Measurements from ENCODE around the gene CCDC12.

Gene CCDC12

DNA sequence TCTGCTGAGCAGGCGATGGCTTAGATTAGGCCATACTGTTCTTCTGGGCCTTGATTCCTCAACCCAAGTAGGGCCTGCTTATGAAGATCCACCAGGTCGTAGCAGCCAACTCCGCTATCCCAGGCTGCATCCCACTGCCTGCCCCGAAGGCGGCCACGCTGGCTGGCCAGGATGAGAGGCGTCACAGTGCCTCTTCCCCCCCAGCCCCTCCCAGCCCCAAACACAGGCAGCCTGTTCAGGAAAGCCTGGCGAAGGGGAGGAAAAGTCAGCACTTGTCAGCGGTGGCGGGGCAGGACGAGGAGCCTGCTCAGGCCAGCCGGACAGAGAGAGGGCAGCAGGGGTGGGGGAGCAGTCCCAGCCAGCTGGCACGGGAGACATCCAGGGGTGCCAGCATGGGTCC, 87.8 kb downstream of the CCDC12 start:
- DNase-seq: no peak

DNA sequence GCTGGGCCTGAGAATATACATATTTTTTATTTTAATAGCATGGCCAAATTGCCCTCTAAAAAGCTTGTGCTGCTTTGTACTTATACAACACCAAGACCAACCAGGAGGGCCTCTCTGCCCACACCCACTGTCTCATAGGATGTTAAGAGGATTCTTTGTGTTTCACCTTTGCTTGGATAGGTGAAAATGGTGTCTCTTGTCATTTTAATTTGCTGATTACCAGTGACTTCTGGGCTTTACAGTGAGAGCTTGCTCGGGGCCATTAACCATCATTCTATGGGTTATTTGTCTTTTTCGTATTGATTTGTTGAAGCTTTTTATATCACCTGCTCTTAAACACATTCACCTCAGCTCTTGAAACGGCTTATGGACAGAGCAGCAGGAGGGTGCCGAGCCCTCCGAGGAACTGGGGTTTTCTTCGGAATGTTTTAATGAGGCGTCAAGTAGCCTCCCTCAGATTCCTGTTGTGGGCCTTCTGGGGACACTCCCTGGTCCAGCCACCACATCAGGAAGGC, 88.5 kb downstream of the CCDC12 start:
- no peak for DNase-seq

DNA sequence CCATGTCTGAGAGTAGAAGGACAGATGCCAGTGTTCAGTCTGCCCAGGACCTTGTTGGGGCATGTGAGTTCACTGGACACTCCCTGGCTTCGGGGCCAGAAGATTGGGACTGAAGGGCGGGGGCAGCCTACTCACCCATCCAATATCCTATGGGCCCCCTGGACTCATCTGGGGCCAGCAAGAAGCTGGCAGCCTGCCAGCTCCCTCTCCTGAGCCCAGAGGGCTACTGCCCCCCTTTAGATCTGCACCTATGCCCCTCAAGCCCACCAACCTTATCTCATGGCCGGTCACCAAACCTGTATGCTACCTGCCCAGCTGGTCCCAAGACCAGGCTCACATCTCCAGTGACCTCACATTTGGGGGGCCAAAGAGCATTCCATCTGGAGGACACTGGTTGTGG, 90.9 kb downstream of the CCDC12 start:
- DNase-seq: no peak

DNA sequence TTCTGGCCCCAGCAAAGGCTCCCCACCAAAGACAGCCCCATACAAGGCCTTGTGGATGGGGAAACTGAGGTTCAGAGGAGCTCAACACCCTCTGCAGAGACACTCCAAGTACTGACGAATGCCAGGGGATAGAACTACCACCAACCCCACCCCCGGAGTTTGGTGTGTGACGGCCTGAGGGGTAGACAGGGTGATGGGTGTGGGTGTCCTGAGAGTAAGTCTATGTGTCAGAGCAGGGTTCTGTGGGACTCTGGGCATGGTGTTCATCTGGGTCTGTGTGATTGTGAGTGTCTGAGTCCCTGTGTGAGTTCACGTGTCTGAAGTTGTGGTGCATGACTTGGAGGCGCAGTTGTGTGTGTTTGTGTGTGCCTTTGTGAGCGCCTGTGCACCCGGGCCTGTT, 91.6 kb downstream of the CCDC12 start:
- no peak for DNase-seq

DNA sequence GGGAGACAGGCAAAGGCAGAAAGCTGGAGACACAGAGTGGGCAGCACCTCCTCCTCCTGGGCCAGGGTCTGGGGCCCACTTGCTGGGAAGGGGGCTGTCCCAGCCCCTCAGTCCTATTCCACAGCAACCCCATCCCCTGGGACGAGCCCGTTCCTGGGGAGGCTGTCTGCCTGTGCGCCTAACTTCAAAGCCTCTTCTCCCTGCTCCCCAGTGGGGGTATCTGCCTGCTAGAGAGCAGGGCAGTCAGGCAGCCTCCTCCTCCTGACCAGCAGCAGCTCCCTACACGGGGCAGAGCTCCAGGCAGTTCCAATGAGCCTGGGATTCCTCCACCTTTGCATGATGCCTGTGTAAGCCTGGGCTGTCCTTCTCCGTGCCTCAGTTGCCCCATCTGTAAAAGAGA, 92.1 kb downstream of the CCDC12 start:
- no peak for DNase-seq

DNA sequence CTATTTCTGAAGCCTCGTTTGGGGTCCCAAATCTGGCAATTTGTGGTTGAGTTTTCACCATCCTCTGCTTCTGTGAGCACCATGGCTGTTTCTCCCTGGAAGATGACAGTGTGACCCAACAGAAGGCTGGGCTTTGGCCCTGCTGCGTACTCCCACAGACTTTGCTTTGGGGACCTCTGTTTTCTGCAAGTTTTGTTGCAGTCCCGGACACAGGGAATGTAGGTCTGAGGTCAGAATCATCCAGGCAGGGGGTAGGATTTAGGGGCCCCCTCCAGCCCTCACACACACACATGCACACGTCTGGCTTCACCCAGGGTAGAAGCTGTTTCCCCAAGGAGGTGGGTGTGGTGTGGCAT, 92.7 kb downstream of the CCDC12 start:
- no peak for DNase-seq

DNA sequence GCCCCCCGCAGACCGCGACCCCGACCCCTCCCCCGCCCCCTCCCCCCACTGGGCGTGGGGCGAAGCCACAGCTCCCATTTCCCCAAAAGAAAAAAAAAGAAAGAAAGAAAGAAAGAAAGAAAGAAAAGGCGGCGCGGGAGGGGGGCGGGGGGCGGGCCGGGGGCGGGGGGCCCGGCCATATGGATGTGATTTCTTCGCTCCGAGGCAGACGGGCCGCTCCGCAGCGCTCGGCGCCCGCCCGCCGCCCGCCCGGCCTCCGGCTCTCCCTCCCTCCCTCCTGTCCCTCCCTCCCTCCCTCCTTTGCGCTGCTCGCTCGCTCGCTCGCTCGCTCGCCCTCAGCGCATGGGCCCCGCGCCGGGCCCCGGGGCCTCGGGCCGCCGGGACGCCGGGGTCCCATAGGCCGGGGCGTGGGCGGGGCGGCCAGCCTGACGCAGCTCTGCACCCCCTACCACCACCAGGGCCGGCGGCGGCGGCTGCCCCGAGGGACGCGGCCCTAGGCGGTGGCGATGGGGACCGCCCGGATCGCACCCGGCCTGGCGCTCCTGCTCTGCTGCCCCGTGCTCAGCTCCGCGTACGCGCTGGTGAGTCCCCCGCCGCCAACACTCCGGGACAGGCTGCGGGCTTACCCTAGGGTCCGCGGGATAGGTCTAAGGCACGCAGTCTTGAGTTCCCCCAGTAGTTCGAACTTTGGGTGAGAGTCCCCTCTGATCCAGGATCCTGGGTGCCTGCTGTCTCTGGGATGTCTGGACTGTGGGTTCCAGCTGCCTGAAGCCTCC, 93.3 kb downstream of the CCDC12 start:
- DNase-seq: no peak

DNA sequence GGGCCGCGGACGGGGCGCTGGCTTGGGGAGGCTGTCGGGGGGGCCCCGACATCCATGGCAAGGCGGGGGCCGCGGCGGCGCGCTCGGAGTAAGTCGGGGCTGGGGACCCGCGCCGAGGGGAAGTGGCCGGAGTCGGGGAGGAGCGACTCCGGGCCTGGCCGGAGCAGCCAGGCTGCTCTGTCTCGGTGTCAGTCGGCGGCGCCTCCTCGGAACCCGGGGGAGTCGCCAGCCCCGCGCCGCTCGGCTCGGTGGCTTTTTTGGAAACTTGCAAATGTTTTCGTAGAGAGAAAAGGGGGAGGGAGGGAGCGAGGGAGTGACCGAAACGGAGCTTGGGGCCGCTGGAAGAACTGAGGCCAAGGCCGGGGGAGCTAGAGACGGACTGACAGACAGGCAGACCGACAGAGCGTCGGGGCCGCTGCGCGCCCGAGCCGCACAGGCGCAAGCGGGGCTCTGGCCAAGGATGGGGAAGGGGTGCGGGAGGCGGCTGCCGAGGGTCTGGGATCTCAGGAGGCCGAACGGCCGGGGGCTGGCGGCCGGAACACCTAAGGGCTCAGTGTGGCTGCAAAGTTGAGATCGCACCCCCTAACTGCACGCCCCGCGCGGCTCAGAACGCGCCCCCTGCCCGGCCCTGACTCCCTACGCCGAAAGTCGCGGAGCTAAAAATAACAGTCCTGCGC, 94.0 kb downstream of the CCDC12 start:
- DNase-seq: no peak

DNA sequence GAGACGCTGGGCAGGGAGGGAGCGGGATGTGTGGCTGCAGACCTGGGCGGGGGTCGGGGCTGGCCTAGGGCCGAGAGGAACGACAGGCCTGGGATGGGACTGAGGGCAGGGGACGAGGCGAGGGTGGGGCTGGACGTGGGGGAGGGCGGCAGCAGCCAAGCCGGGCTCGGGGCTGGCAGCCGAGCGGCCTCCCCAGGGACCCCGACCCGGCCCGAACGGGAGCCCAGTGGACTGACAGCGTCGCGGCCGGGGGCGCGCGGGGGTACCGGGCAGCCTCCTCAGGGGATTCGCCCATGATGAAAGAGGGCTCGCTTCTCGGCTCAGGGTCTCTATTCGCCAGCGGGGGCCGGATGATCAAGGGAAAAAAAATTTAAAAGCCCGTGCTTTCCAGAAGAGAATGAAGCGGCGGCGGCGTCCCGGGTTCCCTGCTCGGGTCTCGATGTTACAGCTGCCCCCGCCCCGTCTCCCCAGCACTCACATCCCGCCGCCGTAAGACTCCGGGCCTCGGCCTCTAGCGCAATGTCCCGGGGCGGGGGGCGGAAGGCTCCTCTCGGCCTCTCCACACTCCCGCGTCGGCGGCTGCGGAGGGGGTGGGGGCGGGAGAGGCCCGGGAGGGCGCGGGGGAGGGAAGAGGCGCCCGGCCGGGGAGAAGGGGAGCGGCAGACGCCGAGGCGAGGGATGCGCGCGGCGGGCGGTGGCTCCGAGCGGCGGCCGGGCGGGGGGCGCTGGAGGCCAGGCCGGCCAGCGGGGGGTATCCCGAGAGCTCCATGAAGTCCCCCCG, 94.8 kb downstream of the CCDC12 start:
- no peak for DNase-seq

DNA sequence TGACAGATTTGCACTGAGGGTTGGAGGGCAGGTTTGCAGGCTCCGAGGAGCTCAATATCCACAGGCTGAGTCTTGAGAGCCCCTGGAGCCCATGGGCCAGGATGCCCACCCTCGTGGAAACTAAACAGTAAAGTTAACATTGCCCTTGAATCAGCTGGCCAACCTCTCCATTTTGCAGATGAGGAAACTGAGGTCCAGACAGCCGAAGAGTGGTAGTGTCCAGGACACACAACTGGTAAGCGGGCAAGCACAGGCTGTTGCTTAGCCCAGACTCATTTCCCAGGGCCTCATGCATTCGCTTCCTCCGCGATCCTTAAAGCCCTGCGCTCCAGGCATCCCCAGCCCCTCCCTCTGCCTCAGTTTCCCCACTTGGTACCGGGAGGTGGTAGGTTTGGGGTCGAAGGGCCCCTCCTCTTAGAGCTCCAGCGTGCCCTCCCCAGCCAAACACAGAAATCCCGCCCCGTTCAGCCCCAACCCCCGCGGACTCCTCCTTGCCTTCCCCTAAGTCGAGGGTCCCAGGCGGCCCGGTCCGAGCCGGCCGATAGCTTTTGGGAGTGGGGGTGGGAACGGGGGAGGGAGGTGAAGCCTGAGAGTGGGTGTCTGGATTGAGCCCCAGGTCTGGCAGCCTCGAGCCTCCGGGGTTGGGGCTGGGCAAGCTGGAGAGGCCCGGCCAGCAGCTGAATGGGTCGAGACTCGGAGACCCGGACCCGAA, 95.5 kb downstream of the CCDC12 start:
- no peak for DNase-seq

DNA sequence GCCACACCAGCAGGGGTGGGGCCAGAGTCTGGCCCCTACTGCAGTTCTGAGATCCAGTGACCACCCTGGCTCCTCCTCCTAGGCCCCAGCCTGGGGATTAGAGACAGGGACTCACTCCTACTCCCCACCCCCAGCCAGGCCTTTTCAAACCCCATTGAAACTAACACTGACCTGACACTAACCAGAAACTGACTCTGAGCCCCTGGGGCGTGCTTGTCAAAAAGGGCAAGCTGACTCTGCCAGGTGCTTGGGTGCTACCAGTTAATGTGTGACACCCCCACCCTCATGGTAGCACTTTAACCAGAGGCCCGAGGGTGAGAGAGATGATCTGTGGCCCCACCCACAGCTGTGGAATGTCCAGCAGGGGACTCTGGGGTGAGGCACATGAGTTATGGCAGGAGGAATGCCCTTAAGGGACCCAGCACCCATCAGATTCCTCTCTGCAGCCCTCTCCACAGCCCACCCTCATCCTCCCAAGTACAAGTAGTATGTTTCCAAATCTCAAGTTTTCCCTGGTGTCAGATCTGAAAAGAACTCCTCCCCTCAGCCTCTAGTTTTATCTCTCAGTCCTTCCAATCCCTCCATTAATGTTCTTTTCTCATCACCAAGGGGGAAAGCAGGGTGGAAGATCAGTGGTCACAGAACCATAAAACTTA, 97.6 kb downstream of the CCDC12 start:
- DNase-seq: no peak

DNA sequence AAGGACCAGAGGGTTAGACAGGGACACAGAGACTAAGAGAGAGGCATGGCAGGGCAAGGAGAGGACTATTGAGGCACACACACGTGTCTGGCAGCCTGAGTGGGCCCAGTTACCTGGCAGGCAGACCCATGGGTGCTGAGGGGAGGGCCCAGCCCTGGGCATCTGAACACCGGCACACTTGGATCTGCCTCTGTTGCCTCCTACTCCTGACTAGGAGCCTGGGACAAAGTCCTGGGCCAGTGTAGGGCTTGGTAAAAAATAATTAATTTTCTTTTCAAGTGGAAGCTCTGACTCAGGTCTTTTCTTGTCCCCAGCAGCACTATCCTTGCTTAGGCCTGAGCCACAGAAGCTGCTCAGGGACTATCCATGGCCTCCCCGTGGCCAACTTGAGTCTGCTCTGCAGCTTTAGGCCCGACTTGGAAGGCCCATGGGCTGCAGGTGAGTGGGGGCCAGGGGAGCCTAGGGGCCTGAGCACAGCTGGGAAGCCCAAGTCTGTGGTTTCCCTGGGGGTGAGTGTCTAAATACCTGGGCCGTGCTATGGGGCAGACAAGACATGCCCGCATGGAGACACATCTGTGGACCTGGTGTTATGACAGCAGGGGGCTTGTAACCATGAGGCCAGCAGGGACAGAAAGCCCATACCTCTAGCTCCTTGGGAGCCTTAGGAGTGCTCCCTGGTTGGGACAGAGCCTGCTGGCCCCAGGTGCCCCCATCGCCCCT, 99.0 kb downstream of the CCDC12 start, which contains the start of gene PTH1R:
PTH1R (plus strand) TSS at position 316 of the 720 bp plus-strand sequence. CDS start 5,839 bp downstream, outside the sequence.
- DNase-seq: no peak

DNA sequence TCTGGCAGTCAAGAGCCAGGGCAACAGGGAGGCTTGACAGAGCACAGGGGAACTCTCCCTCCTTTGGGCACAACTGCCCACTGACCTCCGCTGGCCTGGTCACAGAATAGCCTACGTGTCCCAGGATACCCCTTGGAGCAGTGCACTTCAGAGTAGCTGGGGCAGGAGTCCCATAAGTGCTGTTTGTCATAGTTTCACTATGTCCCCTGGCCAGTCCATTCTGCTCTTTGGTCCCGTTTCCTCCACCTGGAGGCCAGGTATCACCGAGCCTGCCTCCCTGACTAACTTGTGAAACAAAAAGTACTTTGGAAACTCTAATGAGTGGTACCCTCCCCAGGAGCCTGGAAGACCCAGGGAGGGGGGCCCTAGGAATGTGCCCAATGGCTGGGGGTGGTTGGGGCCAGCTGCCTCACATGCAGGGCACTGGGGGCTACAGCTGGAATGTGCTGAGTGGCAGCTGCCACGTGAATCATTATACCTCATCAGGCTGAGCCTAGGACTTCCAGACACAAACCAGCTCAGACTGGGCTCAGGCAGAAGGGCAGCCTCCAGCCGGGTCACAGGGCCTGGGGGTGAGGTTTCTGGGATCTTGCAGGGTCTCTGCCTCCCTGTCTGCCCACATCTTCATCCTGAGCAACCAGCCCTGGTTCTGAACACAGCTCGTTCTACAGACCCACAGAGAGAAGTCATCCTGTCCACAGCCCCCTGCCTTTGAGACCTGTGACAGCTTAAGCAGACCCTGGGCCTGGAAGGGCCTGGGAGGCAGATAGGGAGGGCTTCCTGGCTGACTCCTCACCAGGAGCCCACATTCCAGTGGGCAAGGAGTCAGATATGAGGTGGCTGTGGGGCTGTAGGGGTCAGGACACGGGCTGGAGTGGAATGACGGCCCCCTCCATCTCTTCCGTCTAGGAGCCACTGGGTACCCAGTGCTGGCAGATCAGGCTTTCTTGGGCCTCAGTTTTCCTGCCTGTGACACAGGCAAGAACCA, 99.9 kb downstream of the CCDC12 start:
- DNase-seq: no peak

DNA sequence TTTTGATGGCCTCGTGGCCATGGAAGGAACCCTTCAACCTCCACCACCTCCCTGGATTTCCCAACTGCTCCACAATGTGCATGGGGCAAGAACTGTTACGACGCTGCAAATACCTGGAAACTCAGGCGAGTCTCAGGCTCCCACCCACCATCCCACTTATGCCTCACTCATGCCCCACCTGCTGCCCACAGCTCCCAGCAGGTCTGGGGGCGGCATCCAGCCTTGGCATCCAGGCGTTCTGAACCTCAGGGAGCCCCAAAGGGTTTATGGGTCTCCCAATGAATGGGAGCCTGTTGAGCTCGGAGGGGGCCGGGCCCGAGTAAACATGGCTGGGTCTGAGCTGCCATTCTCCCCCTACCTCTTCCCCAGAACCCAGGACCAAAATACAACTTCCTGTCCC, 101.0 kb downstream of the CCDC12 start:
- no peak for DNase-seq

DNA sequence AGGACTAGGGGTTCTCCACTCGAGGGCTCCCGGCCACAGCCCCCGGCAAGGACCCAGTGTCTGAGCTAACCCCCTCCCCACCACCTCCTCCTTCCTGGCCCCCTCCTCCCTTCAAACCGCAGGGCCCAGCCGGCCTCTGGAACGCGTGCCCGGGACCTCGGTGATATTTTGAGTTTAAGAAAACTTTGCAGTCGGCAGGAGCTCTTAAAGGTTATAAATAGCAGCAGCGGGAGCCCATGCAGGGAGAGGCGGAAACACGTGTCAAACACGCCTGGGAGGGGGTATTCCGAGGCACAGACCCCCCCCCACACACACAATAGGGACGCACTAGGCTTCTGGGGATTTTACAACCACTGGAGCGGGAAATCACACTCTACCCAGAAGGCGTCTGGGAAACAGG, 102.1 kb downstream of the CCDC12 start:
- DNase-seq: no peak

DNA sequence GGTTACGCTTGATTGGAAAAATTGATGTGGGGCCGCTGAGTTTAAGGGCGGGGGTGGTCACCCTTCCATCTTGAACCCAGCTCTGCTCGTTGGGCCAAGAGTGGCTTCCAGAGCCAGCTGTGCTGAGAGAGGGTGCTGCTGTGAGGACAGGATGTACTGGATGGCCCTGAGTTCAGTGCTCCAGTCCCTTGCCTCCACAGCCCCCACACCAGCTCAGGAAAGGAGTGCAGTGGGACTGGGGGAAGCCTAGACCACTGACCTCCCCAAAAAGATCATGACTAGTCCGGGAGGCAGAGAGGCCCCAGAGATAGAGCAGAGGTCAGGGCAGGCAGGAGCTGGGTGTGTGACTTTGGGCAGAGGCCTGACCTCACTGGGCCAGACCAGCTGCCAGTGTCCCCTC, 103.0 kb downstream of the CCDC12 start:
- DNase-seq: no peak

Measured in NCI-H446 (cell line).